Lung microvascular endothelial cell (primary cell): ENCODE measurements around the gene FAAP20. TPM values are rescaled to one million over a fixed set of nuclear protein-coding genes. Genes with fewer than 3 reads are reported as not detected.

Experiments
- DNase-seq, 2 donors: peaks; one replicate each; pipeline versions ENCODE4 v3.0.0 to v3.0.0-alpha.2; 2010; ENCODE audit warnings: low read depth in 2 of 2
- total RNA-seq: library from RNA; depleted of rRNA; stranded (reverse); fragments of >200 nt; gene quantifications from 2 replicates; pipeline ENCODE4 v1.2.1, GENCODE V29; 2014

The FAAP20 gene
- total RNA-seq, 1 donor from 2014 or later, result 19.8 TPM

GRCh38 chr1:2212274-2212531 lies 17.6 kb upstream of the FAAP20 start:
- no peak for DNase-seq

DNA sequence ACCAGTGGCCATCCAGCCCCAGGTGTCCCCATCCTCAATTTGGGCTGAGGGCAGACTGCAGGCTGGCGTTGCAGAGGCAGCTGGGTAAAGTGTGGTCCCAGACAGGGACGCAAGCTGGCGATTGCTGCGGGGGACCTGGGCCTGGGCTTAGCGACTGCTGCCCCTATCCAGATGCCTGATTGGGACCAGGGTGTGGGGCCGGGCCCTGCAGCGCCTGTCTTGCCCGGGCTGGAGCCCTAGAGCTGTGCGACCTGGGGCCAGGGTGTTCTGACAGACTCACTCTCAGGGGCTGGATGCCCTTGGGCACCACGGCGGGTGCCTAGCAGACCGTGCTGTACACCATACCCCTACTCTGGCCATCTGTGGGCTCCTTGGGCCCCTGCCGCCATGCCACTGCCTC lies 16.2 kb upstream of the FAAP20 start:
- DNase-seq, result no peak

DNA sequence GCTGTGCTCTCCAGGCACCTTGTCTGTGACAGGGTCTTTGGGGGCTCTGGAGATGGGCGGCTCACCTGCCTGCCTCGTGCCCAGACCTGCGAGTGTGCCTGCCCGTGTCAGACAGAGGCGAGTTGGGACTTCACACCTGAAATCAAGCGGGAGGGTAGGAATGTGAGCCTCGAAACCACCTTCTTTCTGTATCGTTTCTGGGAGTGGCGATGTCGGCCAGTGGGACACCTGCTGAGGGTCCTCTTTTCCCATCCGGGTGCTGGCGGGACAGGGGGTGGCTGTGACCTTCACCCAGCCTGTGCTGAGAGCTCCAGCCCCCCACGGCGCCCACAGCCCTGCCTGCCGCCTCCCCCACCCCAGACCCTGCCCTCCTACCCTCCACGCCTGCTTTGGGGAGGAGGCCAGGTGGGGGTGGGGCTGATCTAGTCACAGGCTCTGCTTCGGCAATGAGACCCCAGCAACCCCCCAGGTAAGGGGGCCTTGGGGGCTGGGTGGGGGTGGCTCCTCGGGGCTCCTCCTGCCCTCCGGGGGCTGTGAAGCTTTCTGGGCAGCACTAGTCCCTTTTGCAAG lies 15.6 kb upstream of the FAAP20 start:
- no peak for DNase-seq

- DNase-seq, result no peak
Measured at GRCh38 chr1:2209400-2210083, 15.0 kb upstream of the FAAP20 start.

DNA sequence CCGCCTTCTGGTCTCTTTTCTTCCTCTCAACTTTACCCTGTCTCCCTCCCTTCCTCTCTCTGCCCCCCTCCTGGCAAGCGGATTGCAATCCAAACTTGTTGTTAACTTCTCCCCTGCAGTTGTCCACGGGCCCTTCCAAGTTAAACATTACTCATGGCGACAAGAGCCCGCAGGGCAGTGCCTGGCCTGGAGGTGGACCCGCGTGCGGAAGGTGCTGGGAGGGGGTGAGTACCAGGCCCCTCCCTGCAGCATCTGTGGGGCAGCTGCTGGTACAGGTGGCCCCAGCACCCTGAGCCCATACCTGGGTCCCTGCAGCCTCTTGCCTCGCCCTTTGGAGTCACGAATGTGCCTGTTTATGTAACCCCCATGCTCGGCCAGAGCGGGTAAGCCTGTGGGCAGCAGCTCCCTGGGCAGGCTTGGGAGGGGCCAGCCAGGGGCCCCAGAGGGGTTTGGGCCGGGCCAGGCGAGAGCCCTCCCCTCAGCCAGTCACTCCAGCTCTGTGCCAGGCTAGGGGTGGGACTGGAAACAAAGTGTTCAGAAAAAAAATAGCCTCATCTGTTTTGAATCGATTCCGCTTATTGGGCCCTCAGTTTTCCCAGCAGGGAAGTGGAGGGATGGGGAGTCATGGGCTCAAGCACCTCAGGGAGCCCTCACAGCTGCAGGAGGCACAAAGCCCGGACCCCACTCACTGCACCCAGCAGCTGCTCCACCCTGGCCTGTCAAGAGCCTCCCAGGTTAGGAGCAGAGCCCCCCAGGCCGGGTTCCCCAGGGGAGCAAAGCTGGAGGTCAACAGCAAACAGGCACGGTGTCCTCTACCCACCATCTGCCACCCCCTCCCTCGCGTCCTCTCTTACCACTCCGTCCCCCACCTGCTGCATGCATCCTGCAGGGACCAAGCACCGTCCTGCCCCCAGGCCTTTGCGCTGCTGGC lies 14.0 kb upstream of the FAAP20 start:
- DNase-seq, result peak; percentile 31 to 93

- no peak for DNase-seq
Measured at GRCh38 chr1:2206813-2207487, 12.4 kb upstream of the FAAP20 start.

GRCh38 chr1:2205191-2205952 lies 10.8 kb upstream of the FAAP20 start:
- peak; percentile 96 to 98 for DNase-seq

- peak in 1 of 2 donors; percentile 84 for DNase-seq
Measured at GRCh38 chr1:2204415-2205190, 10.0 kb upstream of the FAAP20 start.

DNA sequence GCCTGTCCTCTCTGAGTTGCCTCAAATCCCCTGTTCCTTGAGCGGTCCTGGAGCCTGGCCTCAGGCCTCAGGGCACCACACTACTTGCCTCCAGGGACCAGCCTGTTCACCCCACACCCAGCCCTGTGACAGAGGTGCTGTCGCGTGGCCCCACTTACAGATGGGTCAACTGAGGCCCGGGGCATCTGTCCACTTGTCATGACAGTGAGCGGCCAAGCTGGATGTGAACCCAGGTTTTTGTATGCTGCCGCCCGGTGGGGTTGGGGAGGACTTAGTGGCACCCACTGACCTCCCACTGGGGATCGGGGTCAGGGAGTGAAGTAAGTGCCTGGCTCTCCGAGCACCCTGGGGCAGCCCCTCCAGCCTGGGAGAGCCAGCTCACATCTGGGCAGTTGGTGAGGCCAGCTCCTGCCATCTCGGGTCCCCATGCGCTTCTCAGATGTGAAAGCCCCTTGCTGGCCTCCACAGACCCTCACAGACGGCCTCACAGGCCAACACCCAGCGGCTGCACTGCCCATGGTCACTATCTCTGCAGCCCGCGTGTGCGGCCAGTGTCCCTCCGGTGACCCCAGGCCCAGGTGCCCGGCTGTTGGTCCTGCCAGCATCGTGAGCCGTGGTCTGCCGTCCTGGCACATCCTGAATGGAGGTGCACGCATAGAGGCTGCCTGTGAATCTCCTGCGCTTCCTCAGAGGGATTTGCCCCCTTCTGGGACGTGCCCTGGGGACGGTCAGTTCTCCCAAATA lies 9.3 kb upstream of the FAAP20 start:
- peak in 1 of 2 donors; percentile 27 for DNase-seq

GRCh38 chr1:2202843-2203601 lies 8.4 kb upstream of the FAAP20 start:
- no peak for DNase-seq

GRCh38 chr1:2202008-2202575 lies 7.5 kb upstream of the FAAP20 start:
- no peak for DNase-seq

DNA sequence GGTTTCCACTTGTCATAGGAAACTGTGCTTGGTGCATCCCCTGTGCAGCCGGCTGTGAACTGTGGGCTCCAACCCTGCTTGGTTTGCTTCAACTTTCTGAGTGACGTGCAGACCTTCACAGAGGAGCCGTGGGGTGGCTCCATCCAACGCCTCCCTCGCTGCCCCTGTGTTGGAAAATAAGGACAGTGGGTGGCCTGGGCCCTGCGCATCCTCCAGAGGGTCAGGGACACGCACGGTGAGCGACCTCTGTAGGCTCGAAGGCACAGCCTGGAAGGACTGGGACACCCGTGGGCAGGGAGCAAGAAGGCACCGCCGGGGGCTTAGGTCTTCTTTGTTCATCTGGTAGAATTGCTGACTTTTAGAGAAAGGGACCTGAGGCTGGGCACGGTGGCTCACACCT lies 6.5 kb upstream of the FAAP20 start:
- no peak for DNase-seq

- DNase-seq, result no peak
Measured at GRCh38 chr1:2200308-2200943, 5.9 kb upstream of the FAAP20 start.

- DNase-seq, result peak; percentile 90 to 91
Measured at GRCh38 chr1:2199042-2199810, 4.7 kb upstream of the FAAP20 start.

GRCh38 chr1:2198571-2198970 lies 4.0 kb upstream of the FAAP20 start:
- DNase-seq, result no peak

GRCh38 chr1:2197707-2198165 lies 3.2 kb upstream of the FAAP20 start:
- no peak for DNase-seq

GRCh38 chr1:2196901-2197638 lies 2.5 kb upstream of the FAAP20 start:
- no peak for DNase-seq
